Keratinocyte (primary cell): ENCODE measurements around the gene TAF4.

Source experiments
- EZH2 ChIP-seq: IDR thresholded peaks from one replicate; pipeline ENCODE4 v1.6.1; 2012; ENCODE audit warnings: inconsistent platforms, mild to moderate bottlenecking, low read length, moderate library complexity
- TF ChIP-seq, protein P1 (sequence below), 3 experiments: IDR thresholded peaks in 1 of 3; conservative IDR thresholded peaks in 1 of 3; optimal IDR thresholded peaks in 1 of 3; 2 replicates in 2 of 3; 3 replicates in 1 of 3; pipeline versions ENCODE3 to v1.5.1; 2011; ENCODE audit warnings: low read length in 3 of 3, mild to moderate bottlenecking in 3 of 3, moderate library complexity in 2 of 3, control low read depth in 1 of 3, inconsistent platforms in 1 of 3; ENCODE audit not compliant: insufficient read depth in 2 of 3; ENCODE audit errors: extremely low read depth in 1 of 3

DNA sequence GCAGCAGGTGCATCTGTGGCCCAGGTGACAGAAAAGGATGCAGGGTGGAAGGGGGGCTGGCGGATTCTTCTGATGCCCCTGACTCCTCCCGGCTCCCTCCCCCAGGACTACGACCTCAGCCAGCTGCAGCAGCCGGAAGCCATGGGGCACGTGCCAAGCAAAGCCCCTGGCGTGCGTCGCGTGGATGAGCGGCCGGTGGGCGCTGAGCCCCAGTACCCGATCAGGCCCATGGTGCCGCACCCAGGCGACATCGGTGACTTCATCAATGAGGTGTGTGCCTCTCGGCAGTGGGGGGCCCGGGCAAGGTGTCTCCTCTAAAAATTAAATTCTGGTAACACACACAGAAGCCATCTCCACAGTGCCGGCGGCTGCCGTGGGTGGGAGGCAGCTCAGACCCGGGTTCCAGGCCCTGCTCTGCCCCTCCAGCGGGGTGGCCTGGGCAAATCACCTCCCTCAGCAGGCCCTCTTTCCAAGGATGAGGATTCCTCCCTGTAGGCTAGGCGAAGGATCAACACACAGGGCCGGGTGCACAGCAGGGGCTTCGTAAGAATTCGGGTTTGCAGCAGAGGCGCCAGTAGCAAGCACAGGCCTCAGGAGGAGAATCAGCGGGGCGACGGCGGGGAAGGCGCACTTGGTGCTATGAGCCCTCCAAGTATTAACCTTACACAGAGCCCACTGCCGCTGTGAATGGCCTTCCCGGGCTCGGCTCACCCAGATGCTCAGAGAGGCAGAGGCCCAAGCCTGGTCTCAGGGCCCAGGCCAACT is 131.5 kb downstream of the TAF4 start:
- TF ChIP-seq, protein P1, sequence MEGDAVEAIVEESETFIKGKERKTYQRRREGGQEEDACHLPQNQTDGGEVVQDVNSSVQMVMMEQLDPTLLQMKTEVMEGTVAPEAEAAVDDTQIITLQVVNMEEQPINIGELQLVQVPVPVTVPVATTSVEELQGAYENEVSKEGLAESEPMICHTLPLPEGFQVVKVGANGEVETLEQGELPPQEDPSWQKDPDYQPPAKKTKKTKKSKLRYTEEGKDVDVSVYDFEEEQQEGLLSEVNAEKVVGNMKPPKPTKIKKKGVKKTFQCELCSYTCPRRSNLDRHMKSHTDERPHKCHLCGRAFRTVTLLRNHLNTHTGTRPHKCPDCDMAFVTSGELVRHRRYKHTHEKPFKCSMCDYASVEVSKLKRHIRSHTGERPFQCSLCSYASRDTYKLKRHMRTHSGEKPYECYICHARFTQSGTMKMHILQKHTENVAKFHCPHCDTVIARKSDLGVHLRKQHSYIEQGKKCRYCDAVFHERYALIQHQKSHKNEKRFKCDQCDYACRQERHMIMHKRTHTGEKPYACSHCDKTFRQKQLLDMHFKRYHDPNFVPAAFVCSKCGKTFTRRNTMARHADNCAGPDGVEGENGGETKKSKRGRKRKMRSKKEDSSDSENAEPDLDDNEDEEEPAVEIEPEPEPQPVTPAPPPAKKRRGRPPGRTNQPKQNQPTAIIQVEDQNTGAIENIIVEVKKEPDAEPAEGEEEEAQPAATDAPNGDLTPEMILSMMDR (optimal IDR thresholded peaks at IDR 0.05 in 1 of 3, IDR thresholded peaks at IDR 0.05 in 1 of 3, conservative IDR thresholded peaks at IDR 0.05 in 1 of 3; ENCODE audit: extremely low read depth in 1 of 3, insufficient read depth in 2 of 3, low read length in 3 of 3), result no peak
- no peak for TF ChIP-seq EZH2
